GM23338 (cell line): Measurements from ENCODE around the gene LARGE1. TPM values are rescaled to one million over a fixed set of nuclear protein-coding genes. Genes with fewer than 3 reads are reported as not detected.

Source experiments
- ATAC-seq: fragments of 200-7000 bp; cut with Tn5 transposase; 3 replicates; pipeline ENCODE4 v1.9.1; 2020
- DNase-seq: peaks from one replicate; pipeline ENCODE4 v3.0.0-alpha.2; 2015; ENCODE audit warnings: low spot score
- H2AFZ ChIP-seq: fragments of 200-600 bp; sonication (generic); 2 replicates; pipeline ENCODE4 v1.8.0; 2016; ENCODE audit warnings: antibody characterized with exemption, mild to moderate bottlenecking, moderate library complexity
- H3F3A ChIP-seq: fragments of 200-600 bp; sonication (generic); replicated peaks from 2 replicates; pipeline ENCODE4 v1.8.0; 2017; ENCODE audit warnings: antibody characterized with exemption, mixed run types, low read depth
- H3K27ac ChIP-seq: fragments of 200-600 bp; sonication (generic); 2 replicates; pipeline ENCODE4 v1.6.1; 2016; ENCODE audit warnings: low read depth
- H3K27me3 ChIP-seq: fragments of 200-600 bp; sonication (generic); 2 replicates; pipeline ENCODE4 v1.8.0; 2016; ENCODE audit warnings: mild to moderate bottlenecking, mixed run types, moderate library complexity; ENCODE audit not compliant: insufficient read depth
- H3K36me3 ChIP-seq: fragments of 200-600 bp; sonication (generic); 2 replicates; pipeline ENCODE4 v1.8.0; 2016; ENCODE audit warnings: mild to moderate bottlenecking; ENCODE audit not compliant: insufficient read depth
- H3K4me1 ChIP-seq: fragments of 200-600 bp; sonication (generic); 2 replicates; pipeline ENCODE4 v1.8.0; 2016; ENCODE audit warnings: mild to moderate bottlenecking, moderate library complexity; ENCODE audit not compliant: insufficient read depth
- H3K4me2 ChIP-seq: fragments of 200-600 bp; sonication (generic); 2 replicates; pipeline ENCODE4 v1.7.1; 2017; ENCODE audit warnings: mixed run types
- H3K4me3 ChIP-seq: fragments of 200-600 bp; sonication (generic); 2 replicates; pipeline ENCODE4 v1.6.1; 2016; ENCODE audit warnings: mixed run types
- H3K79me2 ChIP-seq: fragments of 200-600 bp; sonication (generic); replicated peaks from 2 replicates; pipeline ENCODE4 v1.8.0; 2017; ENCODE audit warnings: mild to moderate bottlenecking; ENCODE audit not compliant: insufficient read depth
- H3K9me2 ChIP-seq: fragments of 200-600 bp; sonication (generic); 2 replicates; pipeline ENCODE4 v1.8.0; 2017; ENCODE audit not compliant: insufficient read depth
- H4K20me1 ChIP-seq: fragments of 200-600 bp; sonication (generic); replicated peaks from 2 replicates; pipeline ENCODE4 v1.8.0; 2017; ENCODE audit warnings: mild to moderate bottlenecking; ENCODE audit not compliant: insufficient read depth
- H3K27ac Mint-ChIP-seq: 2 replicates; pipeline ENCODE4 v1.8.0; 2020; ENCODE audit warnings: inconsistent platforms, mild to moderate bottlenecking, moderate library complexity, mixed read lengths
- H3K27me3 Mint-ChIP-seq: 3 replicates; pipeline ENCODE4 v1.8.0; 2022; ENCODE audit warnings: low read depth, mild to moderate bottlenecking, moderate library complexity, mixed read lengths, inconsistent platforms; ENCODE audit not compliant: insufficient read depth, poor library complexity
- H3K36me3 Mint-ChIP-seq: 3 replicates; pipeline ENCODE4 v1.8.0; 2021; ENCODE audit warnings: low read depth, mild to moderate bottlenecking, inconsistent platforms, moderate library complexity, mixed read lengths
- H3K4me1 Mint-ChIP-seq: 3 replicates; pipeline ENCODE4 v1.8.0; 2020; ENCODE audit warnings: mild to moderate bottlenecking, inconsistent platforms, mixed read lengths
- H3K4me3 Mint-ChIP-seq: 3 replicates; pipeline ENCODE4 v1.8.0; 2021; ENCODE audit warnings: moderate library complexity, mild to moderate bottlenecking, inconsistent platforms, mixed read lengths
- H3K9me3 Mint-ChIP-seq: 3 replicates; pipeline ENCODE4 v1.8.0; 2020; ENCODE audit warnings: moderate library complexity, mild to moderate bottlenecking, inconsistent platforms, mixed read lengths
- CREB1 ChIP-seq: fragments of 250-450 bp; sonication (Bioruptor Pico); IDR thresholded peaks from 2 replicates; pipeline ENCODE4 v1.5.0; 2020; ENCODE audit warnings: low read depth, mild to moderate bottlenecking, moderate library complexity
- EZH2 ChIP-seq: fragments of 200-600 bp; sonication (generic); IDR thresholded peaks from one replicate; pipeline ENCODE4 v1.8.0; 2017; ENCODE audit warnings: antibody characterized with exemption, mild to moderate bottlenecking, low read depth; ENCODE audit not compliant: unreplicated experiment
- EZH2phosphoT487 ChIP-seq: fragments of 200-600 bp; sonication (generic); IDR thresholded peaks from one replicate; pipeline ENCODE4 v1.8.1; 2018; ENCODE audit warnings: antibody characterized with exemption; ENCODE audit not compliant: unreplicated experiment
- JUNB ChIP-seq: IDR thresholded peaks from one replicate; pipeline ENCODE4 v1.6.1; 2016; ENCODE audit warnings: antibody characterized with exemption; ENCODE audit not compliant: unreplicated experiment
- NANOG ChIP-seq: IDR thresholded peaks from 2 replicates; pipeline ENCODE4 v1.6.1; 2016; ENCODE audit warnings: antibody characterized with exemption, borderline replicate concordance
- POLR2AphosphoS5 ChIP-seq: IDR thresholded peaks from 2 replicates; pipeline ENCODE4 v1.6.1; 2016; ENCODE audit warnings: antibody characterized with exemption, low read depth
- STAT1 ChIP-seq: IDR thresholded peaks from one replicate; pipeline ENCODE4 v1.6.1; 2016; ENCODE audit warnings: antibody characterized with exemption; ENCODE audit not compliant: unreplicated experiment
- ZNF114 ChIP-seq: fragments of 250-450 bp; sonication (Bioruptor Pico); IDR thresholded peaks from 2 replicates; pipeline ENCODE4 v1.5.0; 2020; ENCODE audit warnings: mild to moderate bottlenecking, moderate library complexity
- ZNF331 ChIP-seq: fragments of 250-450 bp; sonication (Bioruptor Pico); IDR thresholded peaks from 2 replicates; pipeline ENCODE4 v1.5.0; 2020; ENCODE audit warnings: low read depth, mild to moderate bottlenecking, moderate library complexity
- polyA plus RNA-seq: library from polyadenylated mRNA; unstranded; fragments of >200 nt; fragmentation: Nextera tagmentation; extraction: Ambion mirVana; gene quantifications from 2 replicates; pipeline ENCODE4 v1.2.1, GENCODE V29; 2016
- total RNA-seq: library from RNA; depleted of rRNA; stranded (reverse); fragments of >200 nt; shearing (Covaris generic); gene quantifications from 2 replicates; pipeline ENCODE4 v1.2.3, GENCODE V29; 2014
- TF ChIP-seq, protein P1 (sequence below): fragments of 250-450 bp; sonication (Bioruptor Pico); IDR thresholded peaks from 2 replicates; pipeline ENCODE4 v1.5.0; 2020; ENCODE audit warnings: mild to moderate bottlenecking, moderate library complexity
- TF ChIP-seq, protein P2 (sequence below), 2 experiments: fragments of 200-600 bp in 1 of 2; sonication (generic) in 1 of 2; conservative IDR thresholded peaks; 2 replicates each; pipeline versions ENCODE4 v1.5.1 to v1.6.1; 2016 to 2017; ENCODE audit warnings: antibody characterized with exemption in 2 of 2, low read depth in 2 of 2, mild to moderate bottlenecking in 2 of 2, moderate library complexity in 1 of 2
- TF ChIP-seq, protein P3 (sequence below): IDR thresholded peaks from one replicate; pipeline ENCODE4 v1.6.1; 2018; ENCODE audit warnings: antibody characterized with exemption; ENCODE audit not compliant: unreplicated experiment
- TF ChIP-seq, protein P4 (sequence below): IDR thresholded peaks from 2 replicates; pipeline ENCODE4 v1.6.1; 2016; ENCODE audit warnings: antibody characterized with exemption

Gene LARGE1
- total and polyA plus RNA-seq, 2 experiments from 2014 or later, result 12.8 to 75.6 TPM

DNA sequence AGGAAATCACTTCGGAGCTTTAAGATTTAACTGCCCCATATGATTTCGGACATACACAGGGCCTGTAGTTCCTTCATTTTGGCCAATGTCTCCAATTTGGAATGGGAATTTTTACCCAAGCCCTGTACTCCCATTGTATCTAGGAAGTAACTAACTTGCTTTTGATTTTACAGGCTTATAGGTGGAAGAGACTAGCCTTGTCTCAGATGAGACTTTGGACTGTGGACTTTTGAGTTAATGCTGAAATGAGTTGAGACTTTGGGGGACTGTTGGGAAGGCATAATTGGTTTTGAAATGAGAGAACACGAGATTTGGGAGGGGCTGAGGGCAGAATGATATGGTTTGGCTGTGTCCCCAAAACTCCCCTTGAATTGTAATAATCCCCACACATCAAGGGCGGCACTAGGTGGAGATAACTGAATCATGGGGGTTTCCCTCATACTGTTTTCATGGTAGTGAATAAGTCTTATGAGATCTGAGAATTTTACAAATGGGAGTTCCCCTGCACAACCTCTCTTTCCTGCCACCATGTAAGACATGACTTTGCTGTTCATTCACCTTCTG is 130.5 kb downstream of the LARGE1 start (continued):
- no peak for TF ChIP-seq CREB1 (CRISPR knock-in tag)
- TF ChIP-seq STAT1, result no peak
- TF ChIP-seq EZH2phosphoT487, result no peak

DNA sequence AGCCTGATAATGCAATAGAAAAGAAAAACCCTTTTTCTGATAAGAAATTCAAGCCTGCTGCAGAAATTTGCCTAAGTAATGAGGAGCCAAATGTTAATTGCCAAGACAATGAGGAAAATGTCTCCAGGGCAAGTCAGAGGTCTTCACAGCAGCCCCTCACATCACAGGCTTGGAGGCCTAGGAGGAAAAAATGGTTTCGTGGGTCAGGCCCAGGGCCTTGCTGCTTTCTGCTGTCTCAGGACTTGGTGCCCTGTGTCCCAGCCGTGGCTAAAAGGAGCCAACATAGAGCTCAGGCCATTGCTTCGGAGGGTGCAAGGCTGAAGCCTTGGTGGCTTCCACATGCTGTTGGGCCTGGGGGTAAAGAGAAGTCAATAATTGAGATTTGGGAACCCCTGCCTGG is 131.3 kb downstream of the LARGE1 start:
- H3K36me3 ChIP-seq, result peaks cover 9% of the 10 kb centered on the region; the same call in 1 of the 2 replicates
- no peak overlapping the region for H3K4me3 ChIP-seq
- peaks cover 23% of the 10 kb centered on the region; the same call in 1 of the 2 replicates for H3K4me1 ChIP-seq
- TF ChIP-seq, protein P1, sequence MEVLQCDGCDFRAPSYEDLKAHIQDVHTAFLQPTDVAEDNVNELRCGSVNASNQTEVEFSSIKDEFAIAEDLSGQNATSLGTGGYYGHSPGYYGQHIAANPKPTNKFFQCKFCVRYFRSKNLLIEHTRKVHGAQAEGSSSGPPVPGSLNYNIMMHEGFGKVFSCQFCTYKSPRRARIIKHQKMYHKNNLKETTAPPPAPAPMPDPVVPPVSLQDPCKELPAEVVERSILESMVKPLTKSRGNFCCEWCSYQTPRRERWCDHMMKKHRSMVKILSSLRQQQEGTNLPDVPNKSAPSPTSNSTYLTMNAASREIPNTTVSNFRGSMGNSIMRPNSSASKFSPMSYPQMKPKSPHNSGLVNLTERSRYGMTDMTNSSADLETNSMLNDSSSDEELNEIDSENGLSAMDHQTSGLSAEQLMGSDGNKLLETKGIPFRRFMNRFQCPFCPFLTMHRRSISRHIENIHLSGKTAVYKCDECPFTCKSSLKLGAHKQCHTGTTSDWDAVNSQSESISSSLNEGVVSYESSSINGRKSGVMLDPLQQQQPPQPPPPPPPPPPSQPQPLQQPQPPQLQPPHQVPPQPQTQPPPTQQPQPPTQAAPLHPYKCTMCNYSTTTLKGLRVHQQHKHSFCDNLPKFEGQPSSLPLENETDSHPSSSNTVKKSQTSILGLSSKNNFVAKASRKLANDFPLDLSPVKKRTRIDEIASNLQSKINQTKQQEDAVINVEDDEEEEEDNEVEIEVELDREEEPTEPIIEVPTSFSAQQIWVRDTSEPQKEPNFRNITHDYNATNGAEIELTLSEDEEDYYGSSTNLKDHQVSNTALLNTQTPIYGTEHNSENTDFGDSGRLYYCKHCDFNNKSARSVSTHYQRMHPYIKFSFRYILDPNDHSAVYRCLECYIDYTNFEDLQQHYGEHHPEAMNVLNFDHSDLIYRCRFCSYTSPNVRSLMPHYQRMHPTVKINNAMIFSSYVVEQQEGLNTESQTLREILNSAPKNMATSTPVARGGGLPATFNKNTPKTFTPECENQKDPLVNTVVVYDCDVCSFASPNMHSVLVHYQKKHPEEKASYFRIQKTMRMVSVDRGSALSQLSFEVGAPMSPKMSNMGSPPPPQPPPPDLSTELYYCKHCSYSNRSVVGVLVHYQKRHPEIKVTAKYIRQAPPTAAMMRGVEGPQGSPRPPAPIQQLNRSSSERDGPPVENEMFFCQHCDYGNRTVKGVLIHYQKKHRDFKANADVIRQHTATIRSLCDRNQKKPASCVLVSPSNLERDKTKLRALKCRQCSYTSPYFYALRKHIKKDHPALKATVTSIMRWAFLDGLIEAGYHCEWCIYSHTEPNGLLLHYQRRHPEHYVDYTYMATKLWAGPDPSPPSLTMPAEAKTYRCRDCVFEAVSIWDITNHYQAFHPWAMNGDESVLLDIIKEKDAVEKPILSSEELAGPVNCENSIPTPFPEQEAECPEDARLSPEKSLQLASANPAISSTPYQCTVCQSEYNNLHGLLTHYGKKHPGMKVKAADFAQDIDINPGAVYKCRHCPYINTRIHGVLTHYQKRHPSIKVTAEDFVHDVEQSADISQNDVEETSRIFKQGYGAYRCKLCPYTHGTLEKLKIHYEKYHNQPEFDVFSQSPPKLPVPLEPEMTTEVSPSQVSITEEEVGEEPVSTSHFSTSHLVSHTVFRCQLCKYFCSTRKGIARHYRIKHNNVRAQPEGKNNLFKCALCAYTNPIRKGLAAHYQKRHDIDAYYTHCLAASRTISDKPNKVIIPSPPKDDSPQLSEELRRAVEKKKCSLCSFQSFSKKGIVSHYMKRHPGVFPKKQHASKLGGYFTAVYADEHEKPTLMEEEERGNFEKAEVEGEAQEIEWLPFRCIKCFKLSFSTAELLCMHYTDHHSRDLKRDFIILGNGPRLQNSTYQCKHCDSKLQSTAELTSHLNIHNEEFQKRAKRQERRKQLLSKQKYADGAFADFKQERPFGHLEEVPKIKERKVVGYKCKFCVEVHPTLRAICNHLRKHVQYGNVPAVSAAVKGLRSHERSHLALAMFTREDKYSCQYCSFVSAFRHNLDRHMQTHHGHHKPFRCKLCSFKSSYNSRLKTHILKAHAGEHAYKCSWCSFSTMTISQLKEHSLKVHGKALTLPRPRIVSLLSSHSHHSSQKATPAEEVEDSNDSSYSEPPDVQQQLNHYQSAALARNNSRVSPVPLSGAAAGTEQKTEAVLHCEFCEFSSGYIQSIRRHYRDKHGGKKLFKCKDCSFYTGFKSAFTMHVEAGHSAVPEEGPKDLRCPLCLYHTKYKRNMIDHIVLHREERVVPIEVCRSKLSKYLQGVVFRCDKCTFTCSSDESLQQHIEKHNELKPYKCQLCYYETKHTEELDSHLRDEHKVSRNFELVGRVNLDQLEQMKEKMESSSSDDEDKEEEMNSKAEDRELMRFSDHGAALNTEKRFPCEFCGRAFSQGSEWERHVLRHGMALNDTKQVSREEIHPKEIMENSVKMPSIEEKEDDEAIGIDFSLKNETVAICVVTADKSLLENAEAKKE (CRISPR knock-in tag), result no peak
- TF ChIP-seq ZNF331 (CRISPR knock-in tag) (no peak), POLR2AphosphoS5 (no peak), JUNB (no peak), NANOG (no peak), ZNF114 (CRISPR knock-in tag) (no peak), CREB1 (CRISPR knock-in tag) (no peak), STAT1 (no peak), EZH2phosphoT487 (no peak), EZH2 (no peak)
- TF ChIP-seq, protein P2, sequence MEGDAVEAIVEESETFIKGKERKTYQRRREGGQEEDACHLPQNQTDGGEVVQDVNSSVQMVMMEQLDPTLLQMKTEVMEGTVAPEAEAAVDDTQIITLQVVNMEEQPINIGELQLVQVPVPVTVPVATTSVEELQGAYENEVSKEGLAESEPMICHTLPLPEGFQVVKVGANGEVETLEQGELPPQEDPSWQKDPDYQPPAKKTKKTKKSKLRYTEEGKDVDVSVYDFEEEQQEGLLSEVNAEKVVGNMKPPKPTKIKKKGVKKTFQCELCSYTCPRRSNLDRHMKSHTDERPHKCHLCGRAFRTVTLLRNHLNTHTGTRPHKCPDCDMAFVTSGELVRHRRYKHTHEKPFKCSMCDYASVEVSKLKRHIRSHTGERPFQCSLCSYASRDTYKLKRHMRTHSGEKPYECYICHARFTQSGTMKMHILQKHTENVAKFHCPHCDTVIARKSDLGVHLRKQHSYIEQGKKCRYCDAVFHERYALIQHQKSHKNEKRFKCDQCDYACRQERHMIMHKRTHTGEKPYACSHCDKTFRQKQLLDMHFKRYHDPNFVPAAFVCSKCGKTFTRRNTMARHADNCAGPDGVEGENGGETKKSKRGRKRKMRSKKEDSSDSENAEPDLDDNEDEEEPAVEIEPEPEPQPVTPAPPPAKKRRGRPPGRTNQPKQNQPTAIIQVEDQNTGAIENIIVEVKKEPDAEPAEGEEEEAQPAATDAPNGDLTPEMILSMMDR (conservative IDR thresholded peaks at IDR 0.05; ENCODE audit: low read depth in 2 of 2), result no peak
- TF ChIP-seq, protein P3, sequence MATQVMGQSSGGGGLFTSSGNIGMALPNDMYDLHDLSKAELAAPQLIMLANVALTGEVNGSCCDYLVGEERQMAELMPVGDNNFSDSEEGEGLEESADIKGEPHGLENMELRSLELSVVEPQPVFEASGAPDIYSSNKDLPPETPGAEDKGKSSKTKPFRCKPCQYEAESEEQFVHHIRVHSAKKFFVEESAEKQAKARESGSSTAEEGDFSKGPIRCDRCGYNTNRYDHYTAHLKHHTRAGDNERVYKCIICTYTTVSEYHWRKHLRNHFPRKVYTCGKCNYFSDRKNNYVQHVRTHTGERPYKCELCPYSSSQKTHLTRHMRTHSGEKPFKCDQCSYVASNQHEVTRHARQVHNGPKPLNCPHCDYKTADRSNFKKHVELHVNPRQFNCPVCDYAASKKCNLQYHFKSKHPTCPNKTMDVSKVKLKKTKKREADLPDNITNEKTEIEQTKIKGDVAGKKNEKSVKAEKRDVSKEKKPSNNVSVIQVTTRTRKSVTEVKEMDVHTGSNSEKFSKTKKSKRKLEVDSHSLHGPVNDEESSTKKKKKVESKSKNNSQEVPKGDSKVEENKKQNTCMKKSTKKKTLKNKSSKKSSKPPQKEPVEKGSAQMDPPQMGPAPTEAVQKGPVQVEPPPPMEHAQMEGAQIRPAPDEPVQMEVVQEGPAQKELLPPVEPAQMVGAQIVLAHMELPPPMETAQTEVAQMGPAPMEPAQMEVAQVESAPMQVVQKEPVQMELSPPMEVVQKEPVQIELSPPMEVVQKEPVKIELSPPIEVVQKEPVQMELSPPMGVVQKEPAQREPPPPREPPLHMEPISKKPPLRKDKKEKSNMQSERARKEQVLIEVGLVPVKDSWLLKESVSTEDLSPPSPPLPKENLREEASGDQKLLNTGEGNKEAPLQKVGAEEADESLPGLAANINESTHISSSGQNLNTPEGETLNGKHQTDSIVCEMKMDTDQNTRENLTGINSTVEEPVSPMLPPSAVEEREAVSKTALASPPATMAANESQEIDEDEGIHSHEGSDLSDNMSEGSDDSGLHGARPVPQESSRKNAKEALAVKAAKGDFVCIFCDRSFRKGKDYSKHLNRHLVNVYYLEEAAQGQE, result no peak
- TF ChIP-seq, protein P4, sequence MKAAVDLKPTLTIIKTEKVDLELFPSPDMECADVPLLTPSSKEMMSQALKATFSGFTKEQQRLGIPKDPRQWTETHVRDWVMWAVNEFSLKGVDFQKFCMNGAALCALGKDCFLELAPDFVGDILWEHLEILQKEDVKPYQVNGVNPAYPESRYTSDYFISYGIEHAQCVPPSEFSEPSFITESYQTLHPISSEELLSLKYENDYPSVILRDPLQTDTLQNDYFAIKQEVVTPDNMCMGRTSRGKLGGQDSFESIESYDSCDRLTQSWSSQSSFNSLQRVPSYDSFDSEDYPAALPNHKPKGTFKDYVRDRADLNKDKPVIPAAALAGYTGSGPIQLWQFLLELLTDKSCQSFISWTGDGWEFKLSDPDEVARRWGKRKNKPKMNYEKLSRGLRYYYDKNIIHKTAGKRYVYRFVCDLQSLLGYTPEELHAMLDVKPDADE, result no peak
- DNase-seq (no peak), ATAC-seq (no peak)
- H3K27me3 ChIP-seq, result no peaks in the 10 kb centered on the region
- peaks cover 97% of the 10 kb centered on the region for H3K79me2 ChIP-seq
- Mint-ChIP-seq H3K4me1 (peaks cover 22% of the 10 kb centered on the region), H3K4me3 (no peak overlapping the region), H3K36me3 (peaks cover 58% of the 10 kb centered on the region), H3K9me3 (peaks cover 52% of the 10 kb centered on the region), H3K27ac (no peak overlapping the region), H3K27me3 (peaks cover 7% of the 10 kb centered on the region)
- peaks cover 25% of the 10 kb centered on the region for H4K20me1 ChIP-seq
- H3K4me2 ChIP-seq, result no peak overlapping the region
- H3K9me2 ChIP-seq, result no peaks in the 10 kb centered on the region
- no peak overlapping the region for H2AFZ ChIP-seq
- peaks cover 7% of the 10 kb centered on the region; the same call in 1 of the 2 replicates for H3F3A ChIP-seq
- H3K27ac ChIP-seq, result no peak overlapping the region
